ENCODE data around the gene CHCHD3.
"Not testable (repeated sequence)": the region's sequence is repeated elsewhere in the genome, so short reads cannot be mapped to it uniquely, and the experiment has no call there.

DNA sequence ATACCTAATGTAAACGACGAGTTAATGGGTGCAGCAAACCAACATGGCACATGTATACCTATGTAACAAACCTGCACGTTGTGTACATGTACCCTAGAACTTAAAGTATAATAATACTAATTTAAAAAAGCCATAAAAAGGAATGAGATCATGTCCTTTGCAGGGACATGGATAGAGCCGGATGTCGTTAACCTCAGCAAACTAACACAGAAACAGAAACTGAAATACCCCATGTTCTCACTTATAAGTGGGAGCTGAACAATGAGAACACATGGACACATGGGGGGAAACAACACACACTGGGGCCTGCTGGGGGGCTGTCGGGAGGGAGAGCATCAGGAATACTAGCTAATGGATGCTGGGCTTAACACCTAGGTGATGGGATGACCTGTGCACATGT, 176.8 kb downstream of the CHCHD3 start:
- TF ChIP-seq CTCF, POLR2A (IDR thresholded peaks at IDR 0.05): not testable (repeated sequence)

Data from right lobe of liver (tissue), 4 donors.